ENCODE measurements around the gene RAB31.

The RAB31 gene

DNA sequence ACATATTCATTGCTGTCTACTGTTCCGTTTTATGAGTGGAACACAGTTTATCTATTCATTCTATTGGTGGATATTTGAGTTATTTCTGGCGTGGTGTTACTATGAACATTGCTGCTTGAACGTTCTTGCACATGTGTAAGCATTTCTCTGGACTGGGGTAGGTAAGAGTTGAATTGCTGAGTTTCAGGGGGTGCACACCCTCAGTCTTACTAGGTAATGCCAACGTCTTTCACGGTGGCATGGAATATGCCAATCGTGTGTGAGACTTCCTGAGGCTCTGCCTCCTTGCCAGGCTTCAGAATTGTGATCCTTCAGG, 121.3 kb downstream of the RAB31 start:
- no peaks in the 10 kb centered on the region for H3K9me3 Mint-ChIP-seq
- ATAC-seq (ENCODE audit: low read depth) (no peak), DNase-seq (ENCODE audit: low spot score in 2 of 2) (no peak)
- peak overlapping the region; percentile 34 for H3K4me3 Mint-ChIP-seq
- peak overlapping the region; percentile 73 for H3K27ac Mint-ChIP-seq
- H3K27me3 Mint-ChIP-seq = no peaks in the 10 kb centered on the region
- H3K4me1 Mint-ChIP-seq = peaks cover 27% of the 10 kb centered on the region
- H3K36me3 Mint-ChIP-seq = peaks cover 16% of the 10 kb centered on the region

DNA sequence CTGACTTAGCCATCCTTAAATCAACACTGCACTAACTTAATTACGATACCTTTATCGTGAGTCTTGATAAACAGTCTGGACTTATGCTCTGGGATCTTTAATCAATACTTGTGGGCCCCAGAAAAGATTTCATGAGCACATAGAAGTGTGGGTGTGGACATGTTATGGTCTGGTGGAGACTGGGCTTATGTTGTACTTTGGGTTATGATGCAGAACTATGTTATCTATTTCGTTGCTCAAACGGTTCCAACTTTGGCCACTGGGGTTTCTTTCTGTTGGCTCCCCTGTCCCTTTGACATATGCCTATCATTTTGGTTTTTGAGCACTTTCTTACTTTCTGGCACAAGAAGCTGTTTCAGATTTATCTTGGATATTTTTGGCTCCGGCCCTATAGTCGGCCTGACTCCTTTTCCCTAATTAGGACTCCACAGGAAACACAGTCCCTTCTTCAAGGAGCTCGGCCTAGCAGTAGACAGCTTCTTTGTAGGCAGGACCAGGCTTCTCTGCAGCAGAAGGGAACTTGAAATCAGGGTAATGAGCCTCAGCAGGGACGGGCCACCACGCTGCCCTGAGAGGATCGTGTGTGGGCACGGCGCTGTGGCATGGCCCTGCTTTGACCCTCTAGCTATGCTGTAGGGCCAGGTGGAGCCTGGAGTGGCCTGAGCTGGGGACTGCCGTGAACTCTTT, 123.1 kb downstream of the RAB31 start:
- no peaks in the 10 kb centered on the region for H3K9me3 Mint-ChIP-seq
- DNase-seq (ENCODE audit: low spot score in 2 of 2) (no peak), ATAC-seq (ENCODE audit: low read depth) (peak; percentile 31)
- peak overlapping the region; percentile 59 for H3K27ac Mint-ChIP-seq
- H3K27me3 Mint-ChIP-seq = no peaks in the 10 kb centered on the region
- no peak overlapping the region for H3K4me3 Mint-ChIP-seq
- peaks cover 27% of the 10 kb centered on the region for H3K4me1 Mint-ChIP-seq
- H3K36me3 Mint-ChIP-seq = peaks cover 16% of the 10 kb centered on the region

DNA sequence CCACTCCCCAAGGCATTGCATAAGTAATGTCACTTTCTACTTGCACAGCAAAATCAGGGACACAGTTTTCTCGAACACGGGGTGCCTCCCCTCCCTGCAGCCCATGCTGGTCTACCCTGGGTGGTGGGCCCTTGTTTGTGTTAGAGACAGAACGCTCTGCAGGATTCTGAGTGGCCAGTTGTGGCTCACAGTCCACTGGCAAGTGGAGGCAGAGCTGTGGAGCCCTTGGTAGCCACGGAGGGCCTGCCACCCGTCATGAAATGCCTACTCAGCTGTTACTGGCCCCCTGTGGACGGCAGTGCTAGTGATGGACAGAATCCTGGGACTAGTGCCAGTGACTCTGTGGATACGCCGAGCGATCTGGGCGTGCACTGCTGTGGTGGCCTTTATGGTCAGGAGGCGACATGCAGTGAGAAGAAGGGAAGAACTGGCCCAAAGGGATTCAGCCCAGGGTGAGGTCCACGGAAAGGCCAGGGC, 123.7 kb downstream of the RAB31 start:
- no peak overlapping the region for H3K4me3 Mint-ChIP-seq
- H3K27me3 Mint-ChIP-seq = no peaks in the 10 kb centered on the region
- no peak for DNase-seq (ENCODE audit: low spot score in 2 of 2)
- H3K9me3 Mint-ChIP-seq = peaks cover 3% of the 10 kb centered on the region
- H3K27ac Mint-ChIP-seq = no peak overlapping the region
- peaks cover 20% of the 10 kb centered on the region for H3K36me3 Mint-ChIP-seq
- ATAC-seq (ENCODE audit: low read depth) = no peak
- H3K4me1 Mint-ChIP-seq = peaks cover 25% of the 10 kb centered on the region

DNA sequence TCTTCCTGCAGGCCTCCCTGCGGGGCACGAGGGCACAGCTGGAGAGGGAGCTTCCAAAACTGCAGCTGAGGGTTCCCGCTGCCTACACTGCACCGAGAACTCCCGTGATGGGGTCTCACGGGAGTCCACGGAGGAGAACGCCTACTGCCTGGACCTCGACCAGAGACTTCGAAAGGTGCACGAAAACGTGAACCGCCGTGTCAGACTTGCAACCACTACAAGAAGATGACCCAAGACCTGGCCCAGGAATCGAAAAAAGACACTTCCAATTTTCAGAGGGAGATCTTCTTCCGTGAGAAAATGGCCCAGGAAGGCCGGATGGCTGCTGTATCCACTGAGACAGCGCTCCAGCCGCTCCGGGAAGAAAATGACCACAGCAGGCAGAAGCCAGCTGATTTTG, 124.8 kb downstream of the RAB31 start:
- H3K36me3 Mint-ChIP-seq = peaks cover 21% of the 10 kb centered on the region

DNA sequence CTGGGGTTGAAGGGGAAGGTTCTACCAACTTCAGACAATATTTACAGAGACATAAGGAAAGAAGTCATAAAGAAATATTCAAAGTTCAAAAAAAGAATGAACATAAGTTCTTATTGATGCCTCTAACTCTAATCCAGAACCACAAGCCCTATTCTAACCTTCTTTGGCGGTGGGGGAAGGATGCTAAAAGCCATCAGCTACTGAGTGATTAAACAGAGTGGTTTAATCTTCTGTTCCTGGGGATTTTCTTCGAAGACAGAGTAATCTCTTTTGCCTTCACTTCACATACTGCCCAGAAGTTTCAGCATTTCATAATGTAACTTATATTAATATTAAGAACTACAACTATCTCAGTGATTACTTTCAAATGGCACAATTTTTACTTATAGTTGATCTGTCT, 126.5 kb downstream of the RAB31 start:
- DNase-seq (ENCODE audit: low spot score in 2 of 2) (no peak), ATAC-seq (ENCODE audit: low read depth) (no peak)
- no peak overlapping the region for H3K4me3 Mint-ChIP-seq
- H3K36me3 Mint-ChIP-seq = peaks cover 29% of the 10 kb centered on the region
- peaks cover 15% of the 10 kb centered on the region for H3K4me1 Mint-ChIP-seq
- no peak overlapping the region for H3K27ac Mint-ChIP-seq
- peaks cover 7% of the 10 kb centered on the region for H3K9me3 Mint-ChIP-seq
- H3K27me3 Mint-ChIP-seq = no peaks in the 10 kb centered on the region

More for the DNA sequence above, 124.8 kb downstream of the RAB31 start:
- peaks cover 21% of the 10 kb centered on the region for H3K4me1 Mint-ChIP-seq
- H3K27me3 Mint-ChIP-seq = no peaks in the 10 kb centered on the region
- H3K9me3 Mint-ChIP-seq = peaks cover 7% of the 10 kb centered on the region
- no peak overlapping the region for H3K27ac Mint-ChIP-seq
- no peak for DNase-seq (ENCODE audit: low spot score in 2 of 2)
- no peak overlapping the region for H3K4me3 Mint-ChIP-seq
- no peak for ATAC-seq (ENCODE audit: low read depth)

DNA sequence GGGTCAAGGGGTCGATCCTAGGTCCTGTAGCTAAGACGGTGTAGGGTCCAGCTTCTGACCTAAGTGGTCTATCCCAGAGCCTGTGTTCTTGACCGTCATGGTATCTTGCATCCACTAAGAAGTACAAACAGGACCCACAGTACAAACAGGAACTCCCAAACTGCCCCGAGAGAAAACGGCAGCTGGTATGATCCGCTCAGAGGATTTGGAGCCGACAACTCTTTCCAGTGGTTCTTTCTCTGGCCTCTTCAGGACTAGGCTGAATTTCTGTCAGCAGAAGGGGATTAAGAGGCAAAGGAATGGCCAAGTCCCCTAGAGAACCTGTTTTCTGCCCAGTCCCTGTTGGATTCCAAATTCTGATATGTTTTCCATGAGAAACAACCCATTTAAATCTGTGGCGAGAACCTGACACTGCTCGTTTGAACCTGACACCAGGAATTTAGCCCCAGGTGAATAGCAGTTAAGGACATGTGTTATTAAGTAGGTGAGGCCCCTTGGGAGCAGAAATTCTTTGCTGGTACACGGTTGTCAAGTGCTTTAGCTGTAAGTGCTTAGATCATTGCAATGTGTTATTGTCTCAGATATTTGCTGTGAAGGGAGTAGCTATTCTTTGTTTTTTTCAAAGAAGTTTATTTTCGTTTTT, 127.1 kb downstream of the RAB31 start:
- Mint-ChIP-seq H3K4me3 (no peak overlapping the region), H3K36me3 (peaks cover 29% of the 10 kb centered on the region), H3K27me3 (no peaks in the 10 kb centered on the region), H3K27ac (no peak overlapping the region), H3K4me1 (peaks cover 15% of the 10 kb centered on the region), H3K9me3 (peaks cover 7% of the 10 kb centered on the region)
- DNase-seq (ENCODE audit: low spot score in 2 of 2) (no peak), ATAC-seq (ENCODE audit: low read depth) (no peak)

DNA sequence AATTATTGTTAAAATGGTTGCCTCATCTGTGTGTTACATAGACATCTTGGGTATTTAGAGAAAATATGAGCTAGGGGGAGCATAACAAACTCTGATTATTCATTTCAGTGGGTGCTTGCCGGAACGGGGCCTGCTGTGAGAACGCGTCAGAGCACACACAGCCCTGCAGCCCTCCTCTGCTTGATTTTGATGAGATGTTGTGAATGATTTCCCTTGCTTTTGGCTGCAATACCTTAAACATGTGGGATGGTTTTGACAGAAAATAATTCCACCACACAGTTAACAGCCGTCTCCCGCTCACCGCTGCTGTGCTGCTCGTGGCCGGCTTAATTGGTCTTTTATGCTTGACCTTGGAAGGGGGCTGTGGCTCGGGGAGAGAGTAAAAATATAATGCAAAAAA, 127.7 kb downstream of the RAB31 start:
- H3K36me3 Mint-ChIP-seq = peaks cover 28% of the 10 kb centered on the region
- H3K4me1 Mint-ChIP-seq = peaks cover 13% of the 10 kb centered on the region
- no peak for DNase-seq (ENCODE audit: low spot score in 2 of 2)
- H3K27ac Mint-ChIP-seq = no peak overlapping the region
- ATAC-seq (ENCODE audit: low read depth) = no peak
- H3K4me3 Mint-ChIP-seq = no peak overlapping the region
- no peaks in the 10 kb centered on the region for H3K27me3 Mint-ChIP-seq
- H3K9me3 Mint-ChIP-seq = peaks cover 7% of the 10 kb centered on the region

DNA sequence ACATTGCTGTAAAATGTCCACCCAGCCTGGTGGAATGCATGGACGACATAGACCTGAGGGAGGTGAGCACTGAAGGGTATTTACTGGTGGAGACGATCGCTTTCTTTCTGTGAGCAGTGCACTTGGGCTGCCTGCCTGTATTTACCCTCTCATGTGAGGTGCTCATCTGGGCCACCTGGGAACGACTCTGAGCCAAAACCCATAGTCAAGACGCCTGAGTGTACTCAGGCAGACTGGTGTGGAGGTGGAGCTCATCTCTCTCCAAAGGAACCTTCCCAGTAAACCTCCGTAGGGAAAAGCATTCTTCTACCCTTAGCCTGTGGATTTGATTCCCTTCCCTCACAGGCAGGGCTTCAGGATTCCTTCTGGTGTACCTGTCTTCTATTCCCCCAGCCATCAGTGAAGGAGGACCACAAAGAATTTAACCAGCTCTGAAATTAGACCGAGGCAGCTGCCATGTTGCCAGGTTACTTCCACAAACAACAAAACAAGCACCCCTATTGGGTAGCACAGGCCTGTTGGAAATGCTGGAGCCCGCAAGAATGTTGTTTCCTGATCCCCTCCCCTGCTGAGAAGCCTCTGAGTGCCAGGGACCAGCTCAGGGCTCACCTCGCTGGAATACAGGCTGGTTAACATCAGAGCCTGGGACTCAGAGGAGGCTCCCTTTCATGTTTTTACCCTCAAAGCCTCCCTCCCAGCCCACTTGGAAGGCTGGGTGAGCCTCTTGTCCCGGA, 130.2 kb downstream of the RAB31 start:
- Mint-ChIP-seq H3K4me3 (no peak overlapping the region), H3K27me3 (no peaks in the 10 kb centered on the region), H3K4me1 (peaks cover 14% of the 10 kb centered on the region), H3K9me3 (peaks cover 7% of the 10 kb centered on the region), H3K27ac (peak overlapping the region; percentile 26), H3K36me3 (peaks cover 20% of the 10 kb centered on the region)
- ATAC-seq (ENCODE audit: low read depth) (no peak), DNase-seq (ENCODE audit: low spot score in 2 of 2) (no peak)

DNA sequence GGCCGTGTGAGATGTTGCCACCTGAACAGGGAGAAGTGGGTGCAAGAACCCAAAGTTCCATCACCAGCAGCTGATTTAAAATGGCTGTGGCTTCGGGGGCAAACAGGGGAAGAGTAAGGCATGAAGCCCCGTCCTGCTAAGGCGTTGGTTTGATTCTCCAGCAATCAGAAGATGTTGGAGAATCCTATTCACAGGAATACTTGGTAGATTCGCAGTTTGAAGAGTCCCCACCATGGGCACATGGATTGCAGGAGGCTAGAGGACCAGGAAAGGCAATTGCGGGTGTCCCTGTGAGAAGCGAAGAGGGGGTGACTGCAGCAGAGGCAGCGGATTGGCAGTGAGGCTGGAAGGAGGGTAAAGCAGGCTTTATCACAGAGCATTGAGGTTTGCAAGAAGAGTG, 131.1 kb downstream of the RAB31 start:
- H3K27me3 Mint-ChIP-seq = no peaks in the 10 kb centered on the region
- ATAC-seq (ENCODE audit: low read depth) (no peak), DNase-seq (ENCODE audit: low spot score in 2 of 2) (no peak)
- peaks cover 7% of the 10 kb centered on the region for H3K9me3 Mint-ChIP-seq
- H3K27ac Mint-ChIP-seq = peak overlapping the region; percentile 26
- H3K4me1 Mint-ChIP-seq = peaks cover 12% of the 10 kb centered on the region
- H3K36me3 Mint-ChIP-seq = peaks cover 22% of the 10 kb centered on the region
- H3K4me3 Mint-ChIP-seq = no peak overlapping the region

DNA sequence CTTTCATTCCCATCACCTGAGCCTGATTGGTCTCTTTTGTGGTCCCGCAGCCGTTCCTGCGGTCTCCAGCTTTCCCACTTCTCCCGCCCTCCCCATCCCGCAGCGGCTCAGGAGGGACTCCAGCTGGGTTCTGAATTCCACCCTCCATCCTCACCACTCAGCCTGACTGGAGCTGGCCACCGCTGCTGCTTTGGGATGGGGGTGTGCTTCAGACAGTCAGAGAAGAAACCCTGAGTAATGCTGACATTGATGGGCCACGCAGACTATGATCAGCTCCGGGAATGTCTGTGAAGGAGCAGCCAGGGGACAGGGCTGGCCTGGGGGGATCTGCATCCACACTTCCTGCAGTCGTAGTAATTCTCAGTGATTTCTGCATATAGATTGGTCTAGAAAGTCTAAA, 131.8 kb downstream of the RAB31 start:
- H3K27ac Mint-ChIP-seq = no peak overlapping the region
- H3K4me1 Mint-ChIP-seq = peaks cover 12% of the 10 kb centered on the region
- DNase-seq (ENCODE audit: low spot score in 2 of 2) (no peak), ATAC-seq (ENCODE audit: low read depth) (no peak)
- no peaks in the 10 kb centered on the region for H3K27me3 Mint-ChIP-seq
- peaks cover 7% of the 10 kb centered on the region for H3K9me3 Mint-ChIP-seq
- H3K4me3 Mint-ChIP-seq = no peak overlapping the region
- H3K36me3 Mint-ChIP-seq = peaks cover 22% of the 10 kb centered on the region

DNA sequence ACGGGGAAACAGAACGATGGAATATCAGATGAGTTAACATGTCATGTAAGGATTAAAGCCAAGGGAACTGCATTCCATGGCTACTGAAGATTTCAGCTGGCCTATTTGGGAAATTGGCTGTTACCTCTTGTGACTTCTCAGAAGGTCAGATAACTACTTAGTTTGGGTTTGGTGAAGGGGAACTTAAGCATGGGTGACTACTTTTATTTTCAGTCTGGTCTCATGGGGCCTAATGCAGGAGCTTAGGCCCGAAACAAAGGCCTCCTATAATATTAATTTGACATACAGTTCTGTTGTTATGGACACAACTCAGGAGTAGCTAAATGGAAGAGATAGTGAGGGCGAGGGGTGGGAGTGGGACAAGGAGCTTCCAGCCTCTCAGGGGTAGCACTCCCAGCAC, 133.7 kb downstream of the RAB31 start:
- Mint-ChIP-seq H3K4me1 (peaks cover 8% of the 10 kb centered on the region), H3K9me3 (peaks cover 4% of the 10 kb centered on the region), H3K36me3 (peaks cover 22% of the 10 kb centered on the region), H3K27ac (peak overlapping the region; percentile 69), H3K27me3 (no peaks in the 10 kb centered on the region), H3K4me3 (no peak overlapping the region)
- DNase-seq (ENCODE audit: low spot score in 2 of 2) (no peak), ATAC-seq (ENCODE audit: low read depth) (no peak)

DNA sequence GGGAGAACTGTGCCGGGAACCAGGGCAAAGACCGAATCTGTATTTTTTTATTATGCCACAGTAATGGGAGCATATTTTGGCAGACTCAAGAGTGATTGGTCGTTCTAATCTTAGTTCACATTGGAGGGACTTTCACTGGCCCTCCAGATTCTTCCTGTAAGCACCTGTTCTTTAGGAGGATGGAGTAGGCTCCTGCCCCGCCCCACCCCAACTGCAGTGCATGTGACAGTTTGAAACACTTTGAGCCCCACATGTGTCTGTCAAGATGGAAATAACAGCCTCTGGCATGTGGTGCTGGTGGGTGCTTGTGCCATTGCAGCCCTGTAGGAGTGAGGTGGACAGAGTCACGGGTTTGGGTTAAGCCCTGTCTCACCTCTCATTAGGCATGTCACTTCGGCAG, 134.3 kb downstream of the RAB31 start:
- no peak for ATAC-seq (ENCODE audit: low read depth)
- Mint-ChIP-seq H3K4me3 (no peak overlapping the region), H3K27ac (no peak overlapping the region), H3K4me1 (peaks cover 5% of the 10 kb centered on the region), H3K36me3 (peaks cover 21% of the 10 kb centered on the region), H3K9me3 (no peaks in the 10 kb centered on the region), H3K27me3 (no peaks in the 10 kb centered on the region)
- no peak for DNase-seq (ENCODE audit: low spot score in 2 of 2)

DNA sequence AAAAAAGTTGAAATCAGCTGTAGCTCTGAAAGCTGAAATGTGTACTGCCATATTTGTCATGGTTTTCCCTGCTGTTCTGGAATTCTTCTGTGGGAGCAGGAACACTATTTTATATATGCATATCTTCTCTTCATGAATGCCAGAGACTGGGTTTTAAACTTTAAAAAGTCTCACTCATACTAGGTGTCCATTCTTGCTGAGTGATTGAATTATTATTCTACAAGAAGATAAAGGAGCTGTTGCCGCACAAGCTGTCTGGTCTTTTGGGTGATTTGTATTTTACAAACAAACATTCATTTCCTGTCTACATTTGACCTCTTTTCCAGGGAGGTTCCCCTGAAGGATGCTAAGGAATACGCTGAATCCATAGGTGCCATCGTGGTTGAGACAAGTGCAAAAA, 137.2 kb downstream of the RAB31 start:
- Mint-ChIP-seq H3K27me3 (no peaks in the 10 kb centered on the region), H3K9me3 (no peaks in the 10 kb centered on the region), H3K27ac (no peak overlapping the region), H3K36me3 (peaks cover 27% of the 10 kb centered on the region), H3K4me1 (peaks cover 13% of the 10 kb centered on the region), H3K4me3 (no peak overlapping the region)
- DNase-seq (ENCODE audit: low spot score in 2 of 2) (no peak), ATAC-seq (ENCODE audit: low read depth) (no peak)

DNA sequence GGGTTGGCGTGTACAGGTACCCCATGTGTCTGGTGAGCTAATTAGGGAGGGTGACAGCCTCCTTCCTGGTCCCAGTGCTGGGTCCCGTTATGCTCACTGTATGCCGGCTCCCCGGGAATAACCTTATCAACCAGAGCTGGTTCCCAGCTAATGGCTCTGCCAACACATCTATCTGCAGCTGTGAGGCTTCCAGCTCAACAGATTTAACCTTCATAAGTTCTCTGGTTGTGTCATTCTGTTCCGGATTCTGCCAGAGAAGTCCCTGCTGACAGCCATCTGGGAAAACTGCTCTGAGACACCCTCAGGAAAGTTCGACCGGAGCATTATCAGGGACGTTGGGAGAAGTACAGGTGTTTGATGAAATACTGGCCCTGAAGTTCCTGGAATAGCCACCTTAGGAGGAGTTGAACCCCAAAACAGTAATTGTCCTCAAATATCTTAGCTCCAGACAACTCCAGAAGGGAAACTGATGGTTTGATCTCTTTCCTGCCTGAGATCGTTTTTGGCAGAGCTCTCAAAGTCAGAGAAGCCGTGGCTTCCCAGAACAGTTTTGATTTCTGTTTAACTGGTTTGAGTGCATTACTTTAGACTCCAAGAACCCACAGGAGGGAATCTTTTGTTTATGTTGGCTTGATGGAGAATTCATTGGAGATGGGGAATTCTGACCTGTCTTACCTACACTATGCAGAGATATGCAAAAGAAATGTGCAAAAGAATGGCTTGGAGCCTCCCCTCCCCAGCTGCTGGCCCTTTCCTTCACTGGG, 138.2 kb downstream of the RAB31 start:
- no peak for ATAC-seq (ENCODE audit: low read depth)
- H3K4me1 Mint-ChIP-seq = peaks cover 13% of the 10 kb centered on the region
- peaks cover 31% of the 10 kb centered on the region for H3K36me3 Mint-ChIP-seq
- no peak overlapping the region for H3K4me3 Mint-ChIP-seq
- H3K27me3 Mint-ChIP-seq = no peaks in the 10 kb centered on the region
- H3K27ac Mint-ChIP-seq = no peak overlapping the region
- no peaks in the 10 kb centered on the region for H3K9me3 Mint-ChIP-seq
- no peak for DNase-seq (ENCODE audit: low spot score in 2 of 2)
